ENCODE data around the gene CFC1B.
"Not testable (repeated sequence)": the region's sequence is repeated elsewhere in the genome, so short reads cannot be mapped to it uniquely, and the experiment has no call there.

DNA sequence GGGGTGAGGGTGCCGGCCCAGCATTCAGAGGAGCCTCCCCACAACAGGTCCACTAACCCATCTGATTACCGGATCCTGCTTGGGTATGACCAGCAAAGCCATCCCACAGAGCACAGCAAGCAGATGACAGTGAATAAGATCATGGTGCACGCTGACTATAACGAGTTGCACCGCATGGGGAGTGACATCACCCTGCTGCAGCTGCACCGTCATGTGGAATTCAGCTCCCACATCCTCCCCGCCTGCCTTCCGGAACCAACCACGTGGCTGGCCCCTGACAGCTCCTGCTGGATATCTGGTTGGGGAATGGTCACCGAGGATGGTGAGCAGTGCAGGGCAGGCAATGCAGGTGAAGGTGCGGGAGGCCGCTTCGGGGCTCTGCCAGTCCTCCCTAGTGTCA is 53.2 kb downstream of the CFC1B start:
- TF ChIP-seq SNAI2 (CRISPR knock-in tag; IDR thresholded peaks at IDR 0.05); PPARA (CRISPR knock-in tag; IDR thresholded peaks at IDR 0.05; ENCODE audit: borderline replicate concordance); ZFP3 (CRISPR knock-in tag; IDR thresholded peaks at IDR 0.05): not testable (repeated sequence)

Data from SK-N-SH treated with all-trans-retinoic acid at 6 μM for 48 hours (cell line).